ENCODE measurements around the gene LRWD1.
"Not testable (repeated sequence)": the region's sequence is repeated elsewhere in the genome, so short reads cannot be mapped to it uniquely, and the experiment has no call there.

LRWD1 gene

DNA sequence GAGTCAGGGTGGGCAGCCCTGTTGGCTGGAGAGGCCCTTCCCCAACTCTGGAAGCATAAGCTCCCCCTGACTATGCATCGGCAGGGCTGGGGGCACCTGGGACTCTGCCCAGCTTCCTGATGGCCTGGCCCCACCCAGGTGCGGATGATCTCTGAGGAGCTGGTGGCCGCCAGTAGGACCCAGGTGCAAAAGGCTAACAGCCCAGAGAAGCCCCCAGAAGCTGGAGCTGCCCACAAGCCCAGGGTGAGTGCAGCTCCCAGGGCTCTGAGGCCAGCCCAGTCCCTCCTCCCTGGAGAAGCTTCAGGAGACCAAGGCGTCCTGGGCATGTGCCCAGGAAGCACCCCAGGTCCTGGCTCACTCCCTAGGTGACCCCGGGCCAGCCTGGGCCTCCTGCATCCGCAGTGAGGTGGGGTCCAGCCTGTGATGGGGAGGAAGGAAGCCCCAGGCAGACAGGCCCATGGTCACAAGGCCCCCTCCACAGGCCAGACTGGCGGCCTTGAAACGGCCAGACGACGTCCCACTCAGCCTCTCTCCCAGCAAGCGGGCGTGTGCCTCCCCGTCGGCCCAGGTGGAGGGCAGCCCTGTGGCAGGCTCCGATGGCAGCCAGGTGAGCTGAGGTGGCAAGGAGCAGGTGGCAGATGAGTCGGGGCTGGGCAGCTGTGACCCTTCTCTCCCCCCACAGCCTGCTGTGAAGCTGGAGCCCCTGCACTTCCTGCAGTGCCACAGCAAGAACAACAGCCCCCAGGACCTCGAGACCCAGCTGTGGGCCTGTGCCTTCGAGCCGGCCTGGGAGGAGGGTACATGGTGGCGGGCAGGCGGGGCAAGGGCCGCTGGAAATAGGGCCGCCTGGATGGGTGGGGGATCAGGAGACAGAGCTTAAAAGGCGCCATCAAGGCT lies 3.0 kb downstream of the LRWD1 start:
- no peak for FAIRE-seq
- DNase-seq (ENCODE audit: extremely low spot score, insufficient read length, low read depth), result no peak

DNA sequence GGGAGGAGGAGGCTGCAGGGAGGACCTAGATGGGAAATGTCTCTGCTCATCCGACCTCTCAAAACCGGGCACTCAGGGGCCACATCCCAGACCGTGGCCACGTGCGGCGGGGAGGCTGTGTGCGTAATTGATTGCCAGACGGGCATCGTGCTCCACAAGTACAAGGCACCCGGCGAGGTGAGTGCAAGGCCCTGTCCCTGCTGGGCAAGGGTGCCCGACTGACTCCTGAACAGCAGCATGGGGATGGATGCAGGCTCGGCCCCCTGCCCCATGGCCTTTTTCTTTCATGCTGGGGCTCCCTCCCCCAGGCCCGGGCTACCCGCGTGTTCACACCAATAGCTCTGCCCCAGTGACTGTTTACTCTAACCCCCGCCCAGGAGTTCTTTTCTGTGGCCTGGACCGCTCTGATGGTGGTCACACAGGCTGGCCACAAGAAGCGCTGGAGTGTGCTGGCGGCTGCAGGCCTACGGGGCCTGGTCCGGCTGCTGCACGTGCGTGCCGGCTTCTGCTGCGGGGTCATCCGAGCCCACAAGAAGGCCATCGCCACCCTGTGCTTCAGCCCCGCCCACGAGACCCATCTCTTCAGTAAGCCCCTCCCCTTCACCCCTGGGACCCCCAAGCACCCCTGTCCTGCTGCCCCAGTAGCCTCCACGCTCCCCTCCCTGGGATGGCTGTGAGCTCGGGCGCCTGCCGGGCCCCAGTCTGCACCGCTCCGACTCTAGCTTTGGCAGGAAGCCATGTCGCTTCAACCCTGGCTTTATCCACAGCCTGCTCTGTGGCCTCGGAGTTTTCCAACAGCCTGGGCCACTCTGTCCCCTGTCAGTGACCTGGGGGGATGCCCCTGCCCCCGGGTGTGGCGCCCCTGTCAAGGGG lies 3.9 kb downstream of the LRWD1 start:
- FAIRE-seq, result no peak
- DNase-seq (ENCODE audit: extremely low spot score, insufficient read length, low read depth), result no peak

DNA sequence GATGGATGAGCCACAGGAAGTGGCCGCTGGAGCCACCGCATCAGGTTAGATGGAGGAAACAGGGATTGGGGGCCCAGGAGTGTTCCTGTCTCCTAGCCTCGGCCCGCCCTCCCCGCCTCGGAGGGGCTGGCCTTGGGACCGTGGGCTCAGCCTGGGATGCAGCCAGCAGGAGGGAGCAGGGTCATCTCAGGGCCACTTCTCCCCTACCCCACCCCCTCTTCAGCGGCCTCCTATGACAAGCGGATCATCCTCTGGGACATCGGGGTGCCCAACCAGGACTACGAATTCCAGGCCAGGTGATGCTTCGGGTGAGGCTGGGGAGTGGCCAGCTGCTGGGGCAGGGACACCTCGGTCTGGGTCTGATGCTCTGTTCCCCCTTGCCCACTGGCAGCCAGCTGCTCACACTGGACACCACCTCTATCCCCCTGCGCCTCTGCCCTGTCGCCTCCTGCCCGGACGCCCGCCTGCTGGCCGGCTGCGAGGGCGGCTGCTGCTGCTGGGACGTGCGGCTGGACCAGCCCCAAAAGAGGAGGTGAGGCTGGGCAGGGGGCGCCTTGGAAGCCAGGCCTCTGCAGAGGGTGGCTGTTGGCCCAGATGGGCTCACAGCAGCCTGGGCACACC lies 4.7 kb downstream of the LRWD1 start:
- no peak for DNase-seq (ENCODE audit: extremely low spot score, insufficient read length, low read depth)
- no peak for FAIRE-seq

DNA sequence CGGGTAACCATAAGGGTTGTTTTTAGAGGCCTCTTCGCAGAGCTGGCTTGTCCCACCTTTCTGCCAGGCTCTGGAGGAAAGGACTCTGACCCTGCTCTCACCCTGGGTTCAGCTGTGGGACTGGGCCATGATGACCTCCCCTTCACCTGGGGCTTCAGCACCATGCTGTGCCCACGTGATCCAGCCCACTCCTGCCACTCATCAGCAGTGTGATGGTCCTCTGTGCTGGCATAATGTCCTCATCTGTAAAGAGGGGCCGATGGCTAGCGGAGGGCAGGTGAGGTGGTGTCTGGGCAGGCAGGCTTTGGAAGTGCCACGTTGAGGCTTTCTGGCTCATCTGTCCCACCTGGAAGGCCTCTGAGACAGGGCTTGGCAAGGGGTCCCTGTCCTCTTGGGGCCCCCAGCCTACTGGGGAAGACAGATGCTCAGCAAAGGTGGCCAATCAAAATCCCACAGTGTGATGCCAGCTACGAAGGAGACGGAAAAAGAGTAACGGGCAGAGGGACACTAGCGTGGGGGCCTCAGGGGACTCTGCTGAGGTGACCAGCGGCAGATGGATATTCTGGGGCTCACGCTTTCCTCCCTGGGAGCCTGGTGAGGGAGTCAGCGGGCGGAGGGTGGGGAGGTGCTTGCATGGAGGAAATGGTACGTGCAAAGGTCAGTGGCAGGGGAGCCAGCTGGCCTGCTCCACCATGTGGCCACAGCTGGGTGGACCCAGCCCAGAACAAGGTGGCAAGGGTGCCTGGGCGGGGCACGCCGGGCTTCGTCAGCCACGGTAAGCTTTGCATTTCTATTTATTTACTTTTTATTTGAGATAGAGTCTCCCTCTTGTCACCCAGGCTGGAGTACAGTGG lies 5.4 kb downstream of the LRWD1 start:
- DNase-seq (ENCODE audit: extremely low spot score, insufficient read length, low read depth) (no peak), FAIRE-seq (no peak)

DNA sequence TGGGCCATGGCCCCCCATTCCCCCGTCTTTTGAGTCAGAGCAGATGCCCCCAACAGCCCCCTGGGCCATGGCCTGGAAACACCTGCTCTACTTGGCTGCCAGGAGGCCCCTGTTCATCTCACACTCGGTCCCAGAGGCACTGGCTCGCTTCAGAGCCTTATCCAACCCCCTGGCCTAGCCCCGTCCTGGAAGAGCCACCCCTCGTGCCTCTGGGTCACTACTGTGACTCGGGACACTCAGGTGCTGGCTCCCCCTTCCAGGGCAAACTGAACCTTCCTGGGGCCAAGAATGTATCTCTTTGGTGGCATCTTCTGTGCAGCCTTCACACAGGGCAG lies 7.0 kb downstream of the LRWD1 start:
- FAIRE-seq (no peak), DNase-seq (ENCODE audit: extremely low spot score, insufficient read length, low read depth) (no peak)

DNA sequence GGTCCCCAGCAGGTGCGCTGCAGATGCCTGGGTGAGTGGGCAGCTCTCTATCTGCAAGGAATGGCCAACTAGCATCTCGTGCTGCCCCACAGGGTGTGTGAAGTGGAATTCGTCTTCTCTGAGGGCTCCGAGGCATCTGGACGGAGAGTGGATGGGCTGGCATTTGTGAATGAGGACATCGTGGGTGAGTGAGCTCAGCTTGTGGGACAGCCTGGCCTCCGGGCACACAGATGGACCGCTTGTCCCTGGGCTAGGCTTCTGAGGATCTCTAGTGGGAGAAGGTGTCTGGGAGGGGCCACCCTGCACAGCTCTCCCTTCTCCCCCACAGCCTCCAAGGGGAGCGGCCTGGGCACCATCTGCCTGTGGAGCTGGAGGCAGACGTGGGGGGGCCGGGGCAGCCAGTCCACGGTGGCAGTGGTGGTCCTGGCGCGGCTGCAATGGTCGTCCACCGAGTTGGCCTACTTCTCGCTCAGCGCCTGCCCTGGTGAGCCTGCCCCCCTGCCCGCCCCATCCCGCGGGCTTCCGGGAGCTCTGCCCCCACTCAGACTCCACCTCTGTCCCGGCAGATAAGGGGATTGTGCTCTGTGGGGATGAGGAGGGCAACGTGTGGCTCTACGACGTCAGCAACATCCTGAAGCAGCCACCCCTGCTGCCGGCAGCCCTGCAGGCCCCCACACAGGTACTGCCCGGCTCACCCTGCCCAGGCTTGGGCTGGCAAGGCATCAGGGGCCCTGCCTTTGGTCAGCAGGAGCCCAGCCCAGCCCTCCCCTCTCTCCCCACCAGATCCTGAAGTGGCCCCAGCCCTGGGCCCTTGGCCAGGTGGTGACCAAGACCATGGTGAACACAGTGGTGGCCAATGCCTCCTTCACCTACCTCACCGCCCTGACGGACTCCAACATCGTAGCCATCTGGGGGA lies 7.6 kb downstream of the LRWD1 start:
- DNase-seq (ENCODE audit: extremely low spot score, insufficient read length, low read depth) (no peak), FAIRE-seq (no peak)

DNA sequence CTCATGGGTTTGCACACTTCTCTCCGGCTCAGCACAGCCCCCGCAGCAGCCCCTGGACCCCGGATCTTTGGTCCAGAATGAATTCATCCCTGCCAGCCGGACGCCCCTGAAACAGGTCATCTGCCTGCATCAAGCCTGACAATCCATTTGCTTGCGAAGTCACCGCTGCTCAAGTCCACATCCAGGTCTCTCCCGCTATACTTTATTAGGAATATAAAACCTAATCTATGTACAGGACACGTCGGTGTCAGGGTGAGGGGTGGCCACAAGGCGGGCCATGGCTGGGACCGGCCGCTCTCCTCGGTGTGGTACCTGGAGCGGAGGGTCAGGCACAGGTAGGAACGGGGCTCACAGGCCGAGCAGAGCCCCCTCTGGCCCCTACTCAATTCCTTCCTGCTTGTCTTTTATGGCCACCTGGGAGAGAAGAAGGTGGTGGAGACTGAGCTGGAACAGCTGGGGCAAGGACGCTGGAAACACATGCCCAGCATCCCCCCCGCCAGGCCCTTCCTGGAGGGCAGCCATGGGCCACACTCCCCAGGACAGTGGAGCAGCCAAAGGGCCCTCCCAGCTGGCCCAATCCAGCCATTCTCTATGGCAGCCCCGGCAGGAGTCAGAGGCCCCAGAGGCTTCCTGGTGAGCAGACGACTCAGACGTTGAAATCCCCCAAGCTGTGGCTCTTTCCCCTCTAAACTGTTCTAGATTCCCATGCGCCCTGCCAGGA lies 8.6 kb downstream of the LRWD1 start:
- no peak for DNase-seq (ENCODE audit: extremely low spot score, insufficient read length, low read depth)
- no peak for FAIRE-seq

DNA sequence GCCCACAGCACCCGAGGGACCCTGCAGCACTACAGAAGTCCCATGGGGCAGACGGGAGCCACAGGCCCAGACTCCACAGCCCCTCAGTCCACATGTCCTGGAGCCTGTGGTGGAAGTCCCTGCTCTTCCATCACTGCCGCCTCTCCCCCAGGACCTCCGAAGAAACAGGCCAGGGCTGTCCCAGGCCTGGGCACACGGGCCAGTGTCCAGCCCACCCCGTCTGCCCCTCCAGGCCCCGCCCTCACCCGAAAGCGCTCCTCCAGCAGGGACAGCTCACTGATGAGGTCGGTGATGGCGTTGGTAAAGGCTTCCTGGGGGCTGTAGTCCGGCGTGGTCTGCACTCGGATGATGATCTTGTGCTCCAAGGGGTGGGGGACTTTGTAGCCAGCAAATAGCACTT lies 9.3 kb downstream of the LRWD1 start:
- not testable (repeated sequence) for DNase-seq (ENCODE audit: extremely low spot score, insufficient read length, low read depth); FAIRE-seq

DNA sequence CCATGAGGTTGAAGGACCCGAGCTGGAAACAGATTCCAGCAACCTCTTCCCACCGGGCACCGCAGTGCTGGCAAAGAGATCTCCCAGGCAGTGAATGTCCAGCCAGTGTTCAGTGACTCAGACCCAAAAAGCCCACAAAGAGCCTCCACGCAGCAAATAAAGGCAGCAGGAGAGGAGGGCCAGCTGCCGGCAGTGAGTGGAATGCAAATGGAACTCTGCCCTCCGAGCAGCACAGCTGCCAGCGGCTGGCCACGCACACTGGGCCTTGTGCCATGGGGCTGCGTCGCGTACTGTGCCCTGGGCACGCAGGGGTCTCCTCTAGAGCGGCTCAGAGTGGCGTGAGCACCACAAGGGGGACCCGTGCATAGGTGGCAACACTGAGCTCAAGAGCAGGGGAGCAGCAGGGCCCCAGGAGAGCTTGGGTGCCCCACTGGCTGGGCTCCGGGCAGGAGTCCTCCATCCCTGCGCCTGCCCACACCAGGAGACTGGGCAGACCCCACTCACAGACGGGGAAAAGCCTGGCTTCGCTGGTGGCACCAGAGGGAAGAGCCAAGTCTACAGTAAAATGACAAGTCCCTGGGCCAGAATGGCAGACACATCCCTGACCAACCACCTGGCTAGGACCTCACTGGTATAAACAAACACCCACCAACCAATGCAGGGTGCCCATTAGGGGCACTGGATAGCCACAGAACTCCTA lies 10.1 kb downstream of the LRWD1 start:
- FAIRE-seq; DNase-seq (ENCODE audit: extremely low spot score, insufficient read length, low read depth): not testable (repeated sequence)

DNA sequence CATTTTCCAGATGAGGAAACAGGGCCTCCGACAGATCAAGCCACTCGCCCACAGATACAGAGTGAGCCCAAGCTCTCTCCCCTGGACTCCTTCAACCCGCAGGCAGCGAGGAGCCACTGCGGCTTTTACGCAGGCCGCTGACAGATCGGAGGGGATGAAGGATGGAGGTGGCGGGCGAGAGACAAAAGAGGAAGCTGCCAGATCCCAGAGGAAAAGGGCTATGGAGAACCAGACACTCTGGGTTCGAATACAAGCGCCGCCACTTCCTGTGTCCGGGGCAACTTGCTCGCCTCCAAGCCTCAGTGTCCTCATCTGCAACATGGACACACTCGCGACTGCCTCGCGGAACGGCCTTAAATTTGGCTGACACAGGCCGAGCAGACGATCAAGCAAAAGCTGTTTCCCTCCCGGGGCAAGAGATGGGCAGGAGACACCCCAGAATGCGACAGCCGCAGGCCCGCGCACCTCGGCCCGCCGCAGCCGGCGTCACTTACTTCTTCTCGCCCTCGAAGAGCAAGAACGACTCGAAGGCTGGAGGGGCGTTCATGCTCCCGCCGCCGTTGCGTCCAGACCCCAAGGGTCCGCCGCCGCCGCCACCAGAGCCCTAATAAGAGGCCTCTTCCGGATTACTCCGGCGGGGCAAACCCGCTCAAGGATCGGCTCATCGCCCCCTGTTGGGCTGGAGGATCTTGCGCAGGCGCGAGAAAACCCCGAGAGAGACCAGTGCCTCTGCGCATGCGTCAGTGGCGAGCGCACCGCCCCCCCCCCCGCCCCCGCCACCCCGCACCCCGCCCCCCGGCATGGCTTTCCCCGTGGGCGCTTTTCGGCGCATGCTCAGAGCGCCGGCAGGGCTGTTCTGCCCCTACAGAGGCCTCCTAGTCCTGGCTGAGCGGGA lies 13.8 kb downstream of the LRWD1 start, which contains the start of gene POLR2J:
POLR2J (minus strand) TSS at position 609 of the 895 bp plus-strand sequence; CDS start at position 547, 62 bp downstream.
- not testable (repeated sequence) for FAIRE-seq; DNase-seq (ENCODE audit: extremely low spot score, insufficient read length, low read depth)

DNA sequence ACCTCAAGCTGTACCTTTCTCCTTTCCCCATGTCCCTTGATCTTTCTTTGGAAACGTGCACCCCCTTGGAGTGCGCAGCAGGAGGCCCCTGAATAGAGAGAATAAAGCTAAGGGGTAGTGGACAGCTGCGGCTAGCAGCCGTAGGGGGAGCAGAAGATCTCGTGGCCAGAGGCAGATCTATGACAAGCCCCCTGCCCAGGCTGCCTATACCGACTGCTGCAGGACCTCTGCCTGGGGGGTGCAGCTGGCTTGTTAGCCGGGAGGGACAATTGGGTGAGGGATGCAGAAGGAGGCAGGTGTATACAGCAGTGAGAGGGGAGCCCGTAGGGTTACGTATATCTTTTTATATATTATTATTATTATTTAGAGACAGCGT lies 14.4 kb downstream of the LRWD1 start:
- DNase-seq (ENCODE audit: extremely low spot score, insufficient read length, low read depth); FAIRE-seq: not testable (repeated sequence)

DNA sequence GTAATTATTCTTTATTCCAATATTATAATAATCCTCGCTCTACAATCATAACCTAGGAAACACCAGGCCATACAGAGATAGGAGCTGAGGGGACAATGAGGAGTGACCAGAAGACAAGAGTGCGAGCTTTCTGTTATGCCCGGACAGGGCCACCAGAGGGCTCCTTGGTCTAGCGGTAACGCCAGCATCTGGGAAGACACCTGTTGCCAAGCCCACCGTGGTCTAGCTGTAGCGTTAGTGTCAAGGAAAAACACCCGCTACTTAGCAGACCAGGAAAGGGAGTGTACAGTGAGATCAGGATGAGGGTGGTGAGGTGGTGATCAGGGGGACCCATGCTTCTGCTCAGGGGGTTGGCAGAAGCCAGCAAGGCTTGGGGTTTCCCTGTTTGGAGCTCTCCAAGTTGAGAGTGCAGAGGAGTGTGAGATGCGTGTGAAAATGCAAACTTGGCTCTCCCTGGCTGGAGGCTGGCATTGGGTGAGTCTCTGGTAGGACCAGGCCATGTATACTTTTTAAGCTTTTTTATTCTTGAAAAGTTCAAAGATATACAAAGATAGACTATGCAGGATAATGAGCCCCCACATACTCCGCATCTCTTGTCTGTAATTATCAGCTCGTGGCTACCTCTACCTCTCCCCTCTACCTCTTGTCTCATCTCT lies 15.3 kb downstream of the LRWD1 start:
- DNase-seq (ENCODE audit: extremely low spot score, insufficient read length, low read depth); FAIRE-seq: not testable (repeated sequence)

DNA sequence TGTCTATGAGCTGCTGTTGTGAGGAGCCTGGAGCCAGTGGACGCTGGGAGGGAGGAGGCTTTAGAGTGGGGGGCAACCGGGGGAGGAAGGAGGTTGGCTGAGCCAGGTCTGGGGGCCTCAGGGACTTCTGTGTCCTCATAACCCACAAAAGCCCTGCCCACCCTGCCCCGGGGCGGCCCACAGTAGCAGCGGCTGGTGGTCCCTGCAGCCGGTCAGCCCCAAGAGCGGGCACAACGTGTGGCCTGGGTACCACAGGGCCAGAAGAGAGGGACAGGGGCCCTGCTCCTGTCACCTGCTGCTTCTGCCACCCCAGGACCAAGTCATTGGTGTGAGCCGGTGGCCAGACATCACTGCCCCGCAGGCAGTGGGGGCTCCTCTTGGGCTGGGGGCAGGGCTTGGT lies 17.2 kb downstream of the LRWD1 start:
- not testable (repeated sequence) for FAIRE-seq; DNase-seq (ENCODE audit: extremely low spot score, insufficient read length, low read depth)

DNA sequence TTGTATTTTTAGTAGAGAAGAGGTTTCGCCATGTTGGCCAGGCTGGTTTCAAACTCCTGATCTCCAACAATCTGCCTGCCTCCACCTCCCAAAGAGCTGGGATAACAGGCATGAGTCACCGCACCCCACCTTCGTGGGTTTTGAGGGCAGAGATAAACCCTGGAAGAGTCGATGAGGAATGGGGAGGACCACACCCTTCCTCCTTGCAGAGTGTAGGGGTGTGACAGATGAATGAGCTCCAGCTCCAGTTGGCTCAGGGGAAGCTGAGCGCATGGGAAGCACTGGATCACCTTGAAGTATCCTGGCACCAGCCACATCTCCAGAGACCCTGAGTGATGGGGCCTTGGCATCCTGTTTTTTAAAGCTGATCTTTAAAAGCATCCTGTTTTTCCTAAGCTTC lies 19.5 kb downstream of the LRWD1 start:
- DNase-seq (ENCODE audit: extremely low spot score, insufficient read length, low read depth); FAIRE-seq: not testable (repeated sequence)

DNA sequence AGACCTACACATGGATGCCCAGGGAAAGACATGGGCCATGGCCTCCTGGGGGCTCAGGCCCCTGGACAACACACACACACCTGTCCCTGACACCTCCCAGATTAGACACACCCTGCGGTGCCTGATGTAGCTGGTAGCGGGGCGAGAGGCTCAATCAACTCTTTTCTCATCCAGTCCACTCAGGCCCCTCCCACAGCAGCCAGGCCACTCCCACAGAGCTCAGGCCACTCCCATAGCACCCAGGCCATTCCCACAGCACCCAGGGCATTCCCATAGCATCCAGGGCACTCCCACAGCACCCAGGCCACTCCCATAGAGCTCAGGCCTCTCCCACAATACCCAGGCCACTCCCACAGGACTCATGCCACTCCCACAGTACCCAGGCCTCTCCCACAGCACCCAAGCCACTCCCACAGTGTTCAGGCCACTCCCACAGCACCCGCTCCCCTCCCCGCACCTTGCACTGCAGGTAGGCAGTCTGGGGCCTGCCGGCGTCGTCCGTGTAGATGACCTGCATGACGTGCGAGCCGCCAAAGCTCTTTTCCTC lies 25.8 kb downstream of the LRWD1 start:
- not testable (repeated sequence) for DNase-seq (ENCODE audit: extremely low spot score, insufficient read length, low read depth); FAIRE-seq
